Gastrocnemius medialis (tissue), 4 donors: ENCODE results near the gene ATP5MK.

ENCODE experiments used
- POLR2A ChIP-seq, 2 donors: fragments of 450-650 bp; IDR thresholded peaks; one replicate each; pipeline ENCODE4 v1.6.1; 2017; ENCODE audit warnings: antibody characterized with exemption in 2 of 2, mild to moderate bottlenecking in 2 of 2, moderate library complexity in 2 of 2
- TF ChIP-seq, protein P1 (sequence below), 5 experiments: fragments of 450-650 bp in 3 of 5; fragments of 200-600 bp in 2 of 5; sonication (generic) in 2 of 5; IDR thresholded peaks in 4 of 5; conservative IDR thresholded peaks in 1 of 5; 1 replicate in 4 of 5; 2 replicates in 1 of 5; pipeline ENCODE4 v1.5.1; 2016 to 2019; ENCODE audit warnings: antibody characterized with exemption in 5 of 5, mild to moderate bottlenecking in 3 of 5, moderate library complexity in 3 of 5

GRCh38 chr10:103394180-103394579, 2.1 kb downstream of the ATP5MK start:
- no peak for TF ChIP-seq POLR2A (IDR thresholded peaks at IDR 0.05)
- TF ChIP-seq, protein P1, sequence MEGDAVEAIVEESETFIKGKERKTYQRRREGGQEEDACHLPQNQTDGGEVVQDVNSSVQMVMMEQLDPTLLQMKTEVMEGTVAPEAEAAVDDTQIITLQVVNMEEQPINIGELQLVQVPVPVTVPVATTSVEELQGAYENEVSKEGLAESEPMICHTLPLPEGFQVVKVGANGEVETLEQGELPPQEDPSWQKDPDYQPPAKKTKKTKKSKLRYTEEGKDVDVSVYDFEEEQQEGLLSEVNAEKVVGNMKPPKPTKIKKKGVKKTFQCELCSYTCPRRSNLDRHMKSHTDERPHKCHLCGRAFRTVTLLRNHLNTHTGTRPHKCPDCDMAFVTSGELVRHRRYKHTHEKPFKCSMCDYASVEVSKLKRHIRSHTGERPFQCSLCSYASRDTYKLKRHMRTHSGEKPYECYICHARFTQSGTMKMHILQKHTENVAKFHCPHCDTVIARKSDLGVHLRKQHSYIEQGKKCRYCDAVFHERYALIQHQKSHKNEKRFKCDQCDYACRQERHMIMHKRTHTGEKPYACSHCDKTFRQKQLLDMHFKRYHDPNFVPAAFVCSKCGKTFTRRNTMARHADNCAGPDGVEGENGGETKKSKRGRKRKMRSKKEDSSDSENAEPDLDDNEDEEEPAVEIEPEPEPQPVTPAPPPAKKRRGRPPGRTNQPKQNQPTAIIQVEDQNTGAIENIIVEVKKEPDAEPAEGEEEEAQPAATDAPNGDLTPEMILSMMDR (IDR thresholded peaks at IDR 0.05 in 4 of 5, conservative IDR thresholded peaks at IDR 0.05 in 1 of 5), result no peak
